Mammary epithelial cell (primary cell): ENCODE results near the gene CEACAM19.

Source experiments
- EZH2 ChIP-seq: IDR thresholded peaks from 2 replicates; pipeline ENCODE4 v1.6.1; 2012; ENCODE audit warnings: low read length, inconsistent platforms, borderline replicate concordance
- TF ChIP-seq, protein P1 (sequence below), 2 donors: IDR thresholded peaks in 1 of 2; conservative IDR thresholded peaks in 1 of 2; 2 replicates each; pipeline ENCODE4 v1.5.1; 2011 to 2012; ENCODE audit warnings: inconsistent platforms in 2 of 2, low read length in 2 of 2, mild to moderate bottlenecking in 2 of 2, control low read depth in 1 of 2, low read depth in 1 of 2; ENCODE audit not compliant: insufficient read depth in 1 of 2; ENCODE audit errors: extremely low read depth in 1 of 2

DNA sequence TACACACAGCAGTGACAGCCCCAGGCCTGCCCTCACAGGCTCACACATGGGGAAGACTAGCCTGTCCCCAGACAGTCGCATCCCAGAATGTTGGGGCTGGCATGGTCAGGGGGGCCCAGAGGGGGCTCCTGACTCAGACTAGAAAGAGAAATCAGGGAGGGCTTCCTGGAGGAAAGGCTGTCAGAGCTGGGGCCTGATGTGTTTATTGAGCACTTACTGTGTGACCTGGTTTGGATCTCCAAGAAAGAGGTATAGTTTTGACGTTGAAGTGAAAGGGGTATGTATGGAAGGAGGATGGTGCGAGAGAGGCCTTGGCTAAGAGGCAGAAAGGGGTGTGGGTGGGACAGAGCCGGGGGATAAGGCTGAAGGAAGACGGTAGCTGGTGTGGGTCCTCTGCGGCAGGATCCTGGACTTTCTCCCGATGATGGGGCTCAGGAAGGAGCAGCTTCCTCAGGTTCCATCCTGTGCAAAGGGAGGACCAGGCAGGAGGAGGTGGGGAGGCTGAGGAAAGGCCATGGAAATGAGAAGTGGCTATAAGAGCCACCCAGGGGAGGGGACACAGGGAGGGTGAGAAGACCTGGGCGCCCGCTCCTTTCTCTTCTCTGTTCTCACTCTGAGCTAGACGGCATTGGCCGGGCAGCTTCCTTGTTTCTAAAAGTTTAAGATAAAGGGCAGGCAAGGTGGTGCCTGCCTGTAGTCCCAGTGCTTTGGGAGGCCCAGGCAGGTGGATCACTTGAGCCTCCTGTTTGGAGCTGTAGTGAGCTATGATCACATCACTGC is 61.1 kb downstream of the CEACAM19 start:
- TF ChIP-seq, protein P1, sequence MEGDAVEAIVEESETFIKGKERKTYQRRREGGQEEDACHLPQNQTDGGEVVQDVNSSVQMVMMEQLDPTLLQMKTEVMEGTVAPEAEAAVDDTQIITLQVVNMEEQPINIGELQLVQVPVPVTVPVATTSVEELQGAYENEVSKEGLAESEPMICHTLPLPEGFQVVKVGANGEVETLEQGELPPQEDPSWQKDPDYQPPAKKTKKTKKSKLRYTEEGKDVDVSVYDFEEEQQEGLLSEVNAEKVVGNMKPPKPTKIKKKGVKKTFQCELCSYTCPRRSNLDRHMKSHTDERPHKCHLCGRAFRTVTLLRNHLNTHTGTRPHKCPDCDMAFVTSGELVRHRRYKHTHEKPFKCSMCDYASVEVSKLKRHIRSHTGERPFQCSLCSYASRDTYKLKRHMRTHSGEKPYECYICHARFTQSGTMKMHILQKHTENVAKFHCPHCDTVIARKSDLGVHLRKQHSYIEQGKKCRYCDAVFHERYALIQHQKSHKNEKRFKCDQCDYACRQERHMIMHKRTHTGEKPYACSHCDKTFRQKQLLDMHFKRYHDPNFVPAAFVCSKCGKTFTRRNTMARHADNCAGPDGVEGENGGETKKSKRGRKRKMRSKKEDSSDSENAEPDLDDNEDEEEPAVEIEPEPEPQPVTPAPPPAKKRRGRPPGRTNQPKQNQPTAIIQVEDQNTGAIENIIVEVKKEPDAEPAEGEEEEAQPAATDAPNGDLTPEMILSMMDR (conservative IDR thresholded peaks at IDR 0.05 in 1 of 2, IDR thresholded peaks at IDR 0.05 in 1 of 2; ENCODE audit: extremely low read depth in 1 of 2, insufficient read depth in 1 of 2, low read depth in 1 of 2, low read length in 2 of 2), result no peak
- no peak for TF ChIP-seq EZH2
